MCF 10A (cell line): ENCODE data around the gene ST3GAL6. TPM values are rescaled to one million over a fixed set of nuclear protein-coding genes. Genes with fewer than 3 reads are reported as not detected.

Experiments used
- BruUV-seq: library from RNA; stranded (reverse); fragments of 400-500 nt; replicated peaks from 2 replicates; lab custom pipeline; 2021; lab: Mats Ljungman, UMichigan
- CTCF ChIA-PET: fragments of 300-600 bp; sonication (Branson Sonifier 250); formaldehyde crosslinking; extraction: SDS; loops from one replicate; lab custom pipeline; 2021; ENCODE audit warnings: antibody characterized with exemption, inconsistent platforms; lab: Yijun Ruan, JAX
- POLR2A ChIA-PET: fragments of 300-600, 350-650 bp; sonication (Branson Sonifier 250); formaldehyde crosslinking; extraction: SDS; loops from one replicate; lab custom pipeline; 2020; ENCODE audit warnings: antibody characterized with exemption, inconsistent platforms; lab: Yijun Ruan, JAX
- DNase-seq: peaks from one replicate; pipeline ENCODE4 v3.0.0-alpha.2; 2018; ENCODE audit not compliant: unreplicated experiment
- H3K27ac Mint-ChIP-seq: one replicate; pipeline ENCODE4 v1.8.0; 2022; ENCODE audit warnings: mild to moderate bottlenecking, low read depth, mixed read lengths; ENCODE audit not compliant: unreplicated experiment
- H3K27me3 Mint-ChIP-seq: one replicate; pipeline ENCODE4 v1.8.0; 2022; ENCODE audit warnings: mixed read lengths; ENCODE audit not compliant: insufficient read depth, unreplicated experiment
- H3K36me3 Mint-ChIP-seq: one replicate; pipeline ENCODE4 v1.8.0; 2022; ENCODE audit warnings: mild to moderate bottlenecking, moderate library complexity, mixed read lengths; ENCODE audit not compliant: insufficient read depth, unreplicated experiment
- H3K4me1 Mint-ChIP-seq: one replicate; pipeline ENCODE4 v1.8.0; 2022; ENCODE audit warnings: mixed read lengths; ENCODE audit not compliant: insufficient read depth, unreplicated experiment
- H3K4me3 Mint-ChIP-seq: one replicate; pipeline ENCODE4 v1.8.0; 2022; ENCODE audit warnings: mild to moderate bottlenecking, moderate library complexity, mixed read lengths; ENCODE audit not compliant: unreplicated experiment
- H3K9me3 Mint-ChIP-seq: one replicate; pipeline ENCODE4 v1.8.0; 2022; ENCODE audit warnings: mixed read lengths; ENCODE audit not compliant: unreplicated experiment
- CTCF ChIP-seq: fragments of 200-600 bp; IDR thresholded peaks from one replicate; pipeline ENCODE4 v1.8.0; 2022; ENCODE audit warnings: antibody characterized with exemption, mild to moderate bottlenecking; ENCODE audit not compliant: unreplicated experiment
- intact Hi-C: fragments of 100-400 bp; cut with micrococcal nuclease; formaldehyde crosslinking; loops from 2 replicates; pipeline ENCODE4 v1.14.1; 2022
- total RNA-seq: library from RNA; stranded (reverse); gene quantifications from 2 replicates; pipeline ENCODE4 v1.2.3, GENCODE V29; 2022

Gene ST3GAL6
- total RNA-seq, 1 experiment from 2014 or later: 1.2 TPM

- peaks cover 6% of the 10 kb centered on the region for H3K9me3 Mint-ChIP-seq
- CTCF ChIA-PET: interaction anchor here (0.9 to 1.1 kb wide), 2 partner anchors 194 to 196 kb away, joined by 3 to 5 read pairs; no protein-coding TSS in a partner anchor
- no peak for DNase-seq
Observed at GRCh38 chr3:98800401-98800800, 37.3 kb downstream of the ST3GAL6 start.

GRCh38 chr3:98801043-98801747 lies 38.1 kb downstream of the ST3GAL6 start:
- Mint-ChIP-seq H3K4me1 (peaks cover 5% of the 10 kb centered on the region), H3K27ac (no peak overlapping the region), H3K27me3 (no peaks in the 10 kb centered on the region), H3K36me3 (peaks cover 62% of the 10 kb centered on the region), H3K4me3 (no peak overlapping the region), H3K9me3 (peaks cover 6% of the 10 kb centered on the region)
- CTCF ChIA-PET: interaction anchor here (0.6 to 1.1 kb wide), 6 partner anchors 16 to 861 kb away, joined by 3 to 5 read pairs (median 3); no protein-coding TSS in a partner anchor
- TF ChIP-seq CTCF: peak; percentile 12
- intact Hi-C loops: no loop called here
- DNase-seq: no peak
- POLR2A ChIA-PET: interaction anchor here (0.7 kb wide), 1 partner anchor 537 kb away, joined by 3 read pairs; no protein-coding TSS in a partner anchor
- no TSS peak for BruUV-seq

More at GRCh38 chr3:98800401-98800800, 37.3 kb downstream of the ST3GAL6 start:
- Mint-ChIP-seq H3K36me3 (peaks cover 60% of the 10 kb centered on the region), H3K27ac (peak overlapping the region; percentile 62), H3K27me3 (no peaks in the 10 kb centered on the region), H3K4me3 (no peak overlapping the region), H3K4me1 (peaks cover 5% of the 10 kb centered on the region)
- intact Hi-C loops: no loop called here
- BruUV-seq: no TSS peak
- POLR2A ChIA-PET: no interaction called here
- no peak for TF ChIP-seq CTCF

GRCh38 chr3:98805571-98805970 lies 42.4 kb downstream of the ST3GAL6 start:
- CTCF ChIA-PET: interaction anchor here (0.7 to 2.7 kb wide), 8 partner anchors 9 to 208 kb away, joined by 3 to 17 read pairs (median 4); no protein-coding TSS in a partner anchor
- H3K4me3 Mint-ChIP-seq: no peak overlapping the region

More at GRCh38 chr3:98805571-98805970, 42.4 kb downstream of the ST3GAL6 start:
- intact Hi-C loops: no loop called here
- Mint-ChIP-seq H3K36me3 (peaks cover 85% of the 10 kb centered on the region), H3K27ac (no peak overlapping the region), H3K9me3 (peaks cover 6% of the 10 kb centered on the region), H3K4me1 (no peaks in the 10 kb centered on the region), H3K27me3 (no peaks in the 10 kb centered on the region)
- POLR2A ChIA-PET: interaction anchor here (0.6 to 0.7 kb wide), 2 partner anchors 71 to 545 kb away, joined by 3 read pairs; no protein-coding TSS in a partner anchor
- no TSS peak for BruUV-seq
- no peak for DNase-seq
- TF ChIP-seq CTCF: no peak
